GM12873 (cell line): ENCODE results near the gene ABCC1.

Experiments used
- CTCF ChIP-seq: IDR thresholded peaks from 2 replicates; pipeline ENCODE4 v1.5.1; 2012; ENCODE audit warnings: low read depth, mild to moderate bottlenecking, moderate library complexity, low read length, control low read depth; ENCODE audit not compliant: insufficient read depth; ENCODE audit errors: missing control alignments

The ABCC1 gene

GRCh38 chr16:16124438-16124837 lies 175.0 kb downstream of the ABCC1 start:
- no peak for TF ChIP-seq CTCF

- TF ChIP-seq CTCF = no peak
Observed at GRCh38 chr16:16124974-16125373, 175.6 kb downstream of the ABCC1 start.

GRCh38 chr16:16126896-16127295 lies 177.5 kb downstream of the ABCC1 start:
- no peak for TF ChIP-seq CTCF

- TF ChIP-seq CTCF = peak; percentile 80
Observed at GRCh38 chr16:16127469-16128116, 178.2 kb downstream of the ABCC1 start.

GRCh38 chr16:16131204-16131603 lies 181.8 kb downstream of the ABCC1 start:
- no peak for TF ChIP-seq CTCF

- no peak for TF ChIP-seq CTCF
Observed at GRCh38 chr16:16131659-16132058, 182.2 kb downstream of the ABCC1 start.

GRCh38 chr16:16133943-16134604 lies 184.7 kb downstream of the ABCC1 start:
- TF ChIP-seq CTCF = no peak
